Stimulated activated naive CD8-positive, alpha-beta T cell treated with anti-CD3 and anti-CD28 coated beads, Interleukin-15, amount 100 ng/mL, for 72 hours (primary cell): ENCODE results near the gene TGM4.
"Not testable (repeated sequence)": the region's sequence is repeated elsewhere in the genome, so short reads cannot be mapped to it uniquely, and the experiment has no call there.

Experiments
- ATAC-seq: fragments of 150-1000 bp; cut with Tn5 transposase; 2 replicates; pipeline ENCODE4 v1.10.0; 2021; ENCODE audit warnings: mild to moderate bottlenecking, moderate library complexity
- DNase-seq, 2 donors: peaks; one replicate each; pipeline ENCODE4 v3.0.0; 2021 to 2022
- H3K27ac Mint-ChIP-seq, 2 donors: one replicate each; pipeline ENCODE4 v1.8.0; 2022; ENCODE audit warnings: mild to moderate bottlenecking in 2 of 2, mixed read lengths in 2 of 2, moderate library complexity in 2 of 2
- H3K27me3 Mint-ChIP-seq: one replicate; pipeline ENCODE4 v1.8.0; 2022; ENCODE audit warnings: mixed read lengths
- H3K4me1 Mint-ChIP-seq: one replicate; pipeline ENCODE4 v1.8.0; 2022; ENCODE audit warnings: mild to moderate bottlenecking, mixed read lengths
- H3K4me3 Mint-ChIP-seq, 2 donors: one replicate each; pipeline ENCODE4 v1.8.0; 2022; ENCODE audit warnings: mild to moderate bottlenecking in 2 of 2, mixed read lengths in 2 of 2, moderate library complexity in 1 of 2
- H3K9me3 Mint-ChIP-seq, 2 donors: one replicate each; pipeline ENCODE4 v1.8.0; 2022; ENCODE audit warnings: mixed read lengths in 2 of 2

The TGM4 gene

DNA sequence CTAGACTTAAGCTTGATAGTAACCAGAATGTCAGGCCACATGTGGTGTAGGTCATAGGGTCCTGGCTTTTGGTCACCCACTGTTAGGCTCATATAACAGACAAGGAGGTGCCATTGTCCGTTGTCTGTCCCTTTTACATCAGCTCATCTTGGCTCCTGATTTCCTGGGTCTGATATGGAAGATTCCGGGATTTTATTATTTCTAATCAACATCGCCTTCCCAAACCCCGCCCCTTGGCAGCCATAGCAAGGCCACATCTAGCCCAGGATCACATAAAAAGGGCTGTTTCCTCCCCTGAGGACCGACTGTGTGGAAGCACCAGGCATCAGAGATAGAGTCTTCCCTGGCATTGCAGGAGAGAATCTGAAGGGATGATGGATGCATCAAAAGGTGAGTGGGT, at the start of gene TGM4:
Gene TGM4, plus strand, starts transcription at position 301 of the 400 bp plus-strand sequence. Its CDS starts 71 bp downstream, at position 372.
- Mint-ChIP-seq H3K4me1 (no peaks in the 10 kb centered on the region), H3K4me3 (no peak within 1 kb of the TSS), H3K9me3 (no peaks in the 10 kb centered on the region), H3K27me3 (no peaks in the 10 kb centered on the region), H3K27ac (no peak within 1 kb of the TSS)
- DNase-seq (no peak), ATAC-seq (no peak)

GRCh38 chr3:44825264-44825925, 49.0 kb upstream of the TGM4 start:
- no peaks in the 10 kb centered on the region for H3K4me1 Mint-ChIP-seq
- ATAC-seq (no peak), DNase-seq (no peak)
- no peaks in the 10 kb centered on the region for H3K27me3 Mint-ChIP-seq
- no peak overlapping the region for H3K4me3 Mint-ChIP-seq
- H3K27ac Mint-ChIP-seq: no peak overlapping the region
- H3K9me3 Mint-ChIP-seq: peaks cover 0 to 4% of the 10 kb centered on the region in 2 donors

DNA sequence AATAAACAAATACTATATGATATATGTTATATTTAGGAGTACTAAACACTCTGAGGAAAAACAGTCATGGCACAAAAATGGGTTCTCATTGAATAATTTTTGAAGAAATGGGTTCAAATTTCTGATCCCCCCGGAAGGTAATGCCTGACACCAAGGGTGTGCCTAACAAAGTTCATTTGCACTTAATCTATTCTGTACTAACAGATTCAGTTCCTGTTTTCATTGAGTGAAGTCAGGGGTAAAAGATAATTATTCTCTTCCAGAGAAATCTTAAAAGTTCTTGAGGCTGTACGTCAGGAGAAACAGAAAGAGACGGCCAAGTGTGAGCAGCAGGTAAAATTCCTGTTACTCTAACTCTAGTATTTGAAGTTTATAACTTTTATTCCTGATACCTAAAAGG, 47.2 kb upstream of the TGM4 start:
- peaks cover 0 to 4% of the 10 kb centered on the region in 2 donors for H3K9me3 Mint-ChIP-seq
- ATAC-seq (no peak), DNase-seq (no peak)
- H3K4me3 Mint-ChIP-seq: no peak overlapping the region
- H3K4me1 Mint-ChIP-seq: no peaks in the 10 kb centered on the region
- H3K27me3 Mint-ChIP-seq: no peaks in the 10 kb centered on the region
- H3K27ac Mint-ChIP-seq: no peak overlapping the region

DNA sequence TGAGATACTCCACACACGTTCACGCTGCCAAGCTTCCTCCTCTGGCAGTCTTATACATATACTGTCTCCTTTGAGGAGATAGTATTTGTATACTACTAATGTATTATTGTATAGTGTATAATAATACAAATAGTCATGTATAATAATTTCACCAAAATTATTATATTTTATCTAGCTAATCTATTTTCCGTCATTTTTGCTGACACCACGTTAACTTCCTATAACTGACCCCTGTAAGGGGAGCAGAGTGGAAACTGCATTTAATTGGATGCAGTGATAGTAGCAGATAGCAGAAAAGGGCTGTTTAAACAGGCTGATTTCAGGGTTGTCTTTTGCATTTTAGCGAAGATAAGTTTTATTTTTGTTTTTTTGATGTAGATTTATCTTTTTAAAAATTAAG, 43.2 kb upstream of the TGM4 start:
- Mint-ChIP-seq H3K9me3 (peaks cover 6 to 7% of the 10 kb centered on the region in 2 donors), H3K4me1 (no peaks in the 10 kb centered on the region), H3K27ac (no peak overlapping the region), H3K27me3 (no peaks in the 10 kb centered on the region), H3K4me3 (no peak overlapping the region)
- DNase-seq: no peak
- no peak for ATAC-seq

DNA sequence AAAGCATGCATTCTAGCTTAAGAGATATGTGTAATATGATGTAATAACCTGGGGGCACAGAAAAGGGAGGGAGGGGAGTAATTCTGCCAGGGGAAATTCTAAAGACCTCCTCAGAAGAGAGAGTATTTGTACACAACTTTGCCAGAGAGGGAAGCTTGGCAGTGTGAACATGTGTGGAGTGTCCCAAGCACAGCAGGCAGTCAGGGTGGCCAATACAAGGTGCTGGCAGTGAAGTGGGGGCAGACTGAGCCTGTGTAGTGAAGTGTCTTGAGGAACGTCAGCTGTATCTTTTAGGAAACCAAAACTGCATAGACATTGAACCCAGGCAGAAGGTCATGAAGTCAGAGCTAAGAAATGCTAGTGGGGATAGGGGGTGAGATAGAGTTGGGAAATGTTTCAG, 42.4 kb upstream of the TGM4 start:
- no peak overlapping the region for H3K4me3 Mint-ChIP-seq
- no peaks in the 10 kb centered on the region for H3K27me3 Mint-ChIP-seq
- DNase-seq: no peak
- H3K4me1 Mint-ChIP-seq: no peaks in the 10 kb centered on the region
- ATAC-seq: no peak
- no peak overlapping the region for H3K27ac Mint-ChIP-seq
- peaks cover 13 to 15% of the 10 kb centered on the region in 2 donors for H3K9me3 Mint-ChIP-seq

DNA sequence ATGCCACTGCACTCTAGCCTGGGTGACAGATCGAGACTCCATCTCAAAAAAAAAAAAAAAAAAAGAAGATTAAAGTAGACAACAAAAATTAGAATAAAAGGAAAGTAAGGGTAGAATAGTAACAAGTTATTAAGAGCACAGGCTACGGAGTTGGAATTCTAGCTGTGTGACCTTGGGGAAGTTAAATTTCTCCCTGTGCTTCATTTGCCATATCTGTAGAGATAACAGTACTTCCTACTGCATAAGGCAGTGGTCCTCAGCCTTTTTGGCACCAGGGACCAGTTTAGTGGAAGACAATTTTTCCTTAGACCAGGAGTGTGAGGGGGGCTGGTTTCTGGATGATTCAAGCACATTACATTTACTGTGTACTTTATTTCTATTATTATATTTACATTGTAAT, 41.4 kb upstream of the TGM4 start:
- no peaks in the 10 kb centered on the region for H3K27me3 Mint-ChIP-seq
- no peaks in the 10 kb centered on the region for H3K4me1 Mint-ChIP-seq
- no peak overlapping the region for H3K4me3 Mint-ChIP-seq
- DNase-seq (no peak), ATAC-seq (no peak)
- no peak overlapping the region for H3K27ac Mint-ChIP-seq
- peaks cover 17 to 18% of the 10 kb centered on the region in 2 donors for H3K9me3 Mint-ChIP-seq

- H3K4me1 Mint-ChIP-seq: no peaks in the 10 kb centered on the region
- no peak for DNase-seq
- ATAC-seq: no peak
- H3K9me3 Mint-ChIP-seq: peaks cover 17 to 22% of the 10 kb centered on the region in 2 donors
- H3K27me3 Mint-ChIP-seq: no peaks in the 10 kb centered on the region
- no peak overlapping the region for H3K4me3 Mint-ChIP-seq
- H3K27ac Mint-ChIP-seq: no peak overlapping the region
These were observed 41.0 kb upstream of the TGM4 start for GRCh38 chr3:44833394-44833793.

- DNase-seq (no peak), ATAC-seq (no peak)
- no peak overlapping the region for H3K4me3 Mint-ChIP-seq
- no peaks in the 10 kb centered on the region for H3K27me3 Mint-ChIP-seq
- H3K27ac Mint-ChIP-seq: no peak overlapping the region
- H3K9me3 Mint-ChIP-seq: peaks cover 17 to 23% of the 10 kb centered on the region in 2 donors
- H3K4me1 Mint-ChIP-seq: no peaks in the 10 kb centered on the region
These were observed 38.7 kb upstream of the TGM4 start for GRCh38 chr3:44835684-44836083.

- Mint-ChIP-seq H3K4me3 (no peak overlapping the region), H3K27me3 (no peaks in the 10 kb centered on the region), H3K9me3 (peaks cover under 1 to 7% of the 10 kb centered on the region in 2 donors), H3K4me1 (no peaks in the 10 kb centered on the region), H3K27ac (no peak overlapping the region)
- DNase-seq (no peak), ATAC-seq (no peak)
These were observed 32.0 kb upstream of the TGM4 start for GRCh38 chr3:44842376-44842775.

GRCh38 chr3:44845528-44846520, 28.6 kb upstream of the TGM4 start:
- DNase-seq: no peak
- ATAC-seq: no peak
- H3K9me3 Mint-ChIP-seq: no peaks in the 10 kb centered on the region
- no peaks in the 10 kb centered on the region for H3K4me1 Mint-ChIP-seq
- H3K27ac Mint-ChIP-seq: no peak overlapping the region
- no peak overlapping the region for H3K4me3 Mint-ChIP-seq
- no peaks in the 10 kb centered on the region for H3K27me3 Mint-ChIP-seq

DNA sequence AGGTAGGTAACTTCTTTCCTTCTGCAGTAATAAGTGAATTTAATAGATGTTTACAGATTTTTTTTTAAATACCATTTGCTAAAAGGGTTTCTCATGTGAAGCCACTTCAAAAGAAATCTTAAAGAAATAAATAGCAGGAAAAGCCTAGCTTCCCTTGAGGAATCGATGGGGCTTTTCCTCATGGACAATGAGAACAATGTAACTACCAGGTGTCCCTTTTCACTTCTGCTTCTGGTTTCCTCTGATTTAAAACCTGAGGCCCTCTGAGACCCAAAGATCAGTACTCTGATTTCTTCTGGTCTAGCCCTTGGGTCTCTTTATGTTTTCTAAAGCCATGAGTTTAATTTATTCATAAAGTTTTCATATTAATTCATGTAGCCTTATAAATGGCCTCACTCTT, 25.8 kb upstream of the TGM4 start:
- Mint-ChIP-seq H3K4me1 (no peaks in the 10 kb centered on the region), H3K4me3 (no peak overlapping the region), H3K27me3 (no peaks in the 10 kb centered on the region), H3K27ac (no peak overlapping the region), H3K9me3 (no peaks in the 10 kb centered on the region)
- ATAC-seq (no peak), DNase-seq (no peak)

- H3K9me3 Mint-ChIP-seq: not testable (repeated sequence)
These were observed 17.7 kb upstream of the TGM4 start for GRCh38 chr3:44856663-44857062.

DNA sequence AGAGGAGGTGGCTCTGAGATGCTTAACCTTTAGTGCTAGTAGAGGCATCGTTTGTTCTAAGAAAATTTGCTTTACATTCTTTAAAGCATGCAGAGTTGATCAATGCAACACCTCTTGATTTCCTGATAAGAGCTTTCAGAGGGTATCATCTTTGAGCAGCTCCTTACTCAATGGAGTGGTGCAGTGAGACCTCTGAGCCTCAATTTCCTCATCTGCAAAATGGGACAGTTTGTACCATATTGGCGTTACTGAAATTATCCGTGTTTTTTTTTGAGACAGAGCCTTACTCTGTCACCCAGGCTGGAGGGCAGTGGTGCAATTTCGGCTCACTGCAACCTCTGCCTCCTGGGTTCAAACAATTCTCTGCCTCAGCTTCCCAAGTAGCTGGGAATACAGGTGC, 14.3 kb upstream of the TGM4 start:
- Mint-ChIP-seq H3K27me3 (no peaks in the 10 kb centered on the region), H3K27ac (no peak overlapping the region), H3K4me1 (peaks cover 31% of the 10 kb centered on the region), H3K9me3 (no peaks in the 10 kb centered on the region), H3K4me3 (no peak overlapping the region)
- no peak for ATAC-seq
- no peak for DNase-seq

More at GRCh38 chr3:44856663-44857062, 17.7 kb upstream of the TGM4 start:
- H3K4me3 Mint-ChIP-seq, ATAC-seq, H3K4me1 Mint-ChIP-seq, DNase-seq, H3K27me3 Mint-ChIP-seq, H3K27ac Mint-ChIP-seq: not testable (repeated sequence)

DNA sequence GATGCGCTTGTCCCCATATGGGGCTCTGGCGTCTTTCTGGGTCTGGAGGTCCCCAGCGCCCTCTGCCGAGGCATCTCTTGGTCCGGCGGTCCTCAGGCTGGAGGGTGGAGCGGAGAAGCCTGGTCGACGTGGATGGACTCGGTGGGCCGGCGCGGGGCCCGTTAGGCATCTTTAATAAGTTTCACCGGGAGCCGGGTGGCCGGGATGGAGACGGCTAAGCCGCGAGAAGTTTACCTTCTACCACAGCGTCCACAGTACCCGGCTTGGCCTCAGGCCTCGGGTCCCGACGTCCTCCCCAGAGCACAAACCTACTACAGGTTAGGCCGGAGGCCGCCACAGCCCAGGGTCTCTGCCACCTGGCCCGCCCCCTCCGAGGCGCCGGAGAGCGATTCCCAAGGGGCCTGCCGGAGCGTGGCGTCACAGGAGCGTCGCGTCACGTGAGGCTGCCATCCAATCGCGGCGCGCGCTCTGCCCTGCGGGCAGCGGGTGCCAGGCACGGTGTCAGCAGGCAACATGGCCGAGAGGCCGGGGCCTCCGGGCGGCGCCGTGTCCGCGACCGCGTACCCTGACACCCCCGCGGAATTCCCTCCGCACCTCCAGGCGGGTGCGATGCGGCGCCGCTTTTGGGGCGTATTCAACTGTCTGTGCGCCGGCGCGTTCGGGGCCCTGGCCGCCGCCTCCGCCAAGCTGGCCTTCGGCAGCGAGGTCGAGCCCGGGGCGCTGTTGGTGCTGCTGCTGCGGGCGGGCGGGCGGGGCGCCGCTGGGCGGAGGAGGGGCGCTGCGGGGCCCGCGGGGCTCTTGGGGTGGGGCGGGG, 12.8 kb upstream of the TGM4 start, which contains the start of gene TMEM42:
Gene TMEM42, plus strand, starts transcription at position 501 of the 814 bp plus-strand sequence. Its CDS starts 13 bp downstream, at position 514.
- peaks cover 46% of the 10 kb centered on the region for H3K4me1 Mint-ChIP-seq
- ATAC-seq (peak; percentile 97), DNase-seq (peak; percentile 85 to 90)
- H3K27me3 Mint-ChIP-seq: no peaks in the 10 kb centered on the region
- peak within 1 kb of the TSS; percentile 91 to 92 for H3K4me3 Mint-ChIP-seq
- no peaks in the 10 kb centered on the region for H3K9me3 Mint-ChIP-seq
- H3K27ac Mint-ChIP-seq: peak within 1 kb of the TSS; percentile 92 to 95

DNA sequence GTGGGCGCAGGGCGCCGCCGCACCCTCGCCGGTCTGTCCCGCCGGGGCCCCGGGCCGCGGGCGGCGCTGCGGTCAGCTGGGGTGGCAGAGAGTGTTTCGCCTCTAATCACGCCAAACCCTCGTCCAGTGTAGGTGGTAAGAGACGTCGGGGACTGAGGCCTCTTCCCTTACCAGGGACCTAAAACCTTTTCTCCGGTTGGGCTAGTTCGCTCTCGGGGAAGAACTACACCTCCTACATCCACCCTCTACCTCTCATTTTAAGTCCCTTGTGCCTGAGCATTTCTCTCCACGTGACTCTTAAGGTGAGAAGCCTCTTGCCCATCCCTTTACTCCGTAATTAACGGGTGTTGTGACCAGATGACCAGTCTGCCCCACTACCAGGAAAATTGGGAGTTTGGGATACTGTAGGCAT, 12.2 kb upstream of the TGM4 start:
- peaks cover 52% of the 10 kb centered on the region for H3K4me1 Mint-ChIP-seq
- H3K4me3 Mint-ChIP-seq: peak overlapping the region; percentile 77 to 83
- H3K27me3 Mint-ChIP-seq: no peaks in the 10 kb centered on the region
- peak; percentile 31 for ATAC-seq
- H3K9me3 Mint-ChIP-seq: no peaks in the 10 kb centered on the region
- no peak for DNase-seq
- peak overlapping the region; percentile 92 to 93 for H3K27ac Mint-ChIP-seq
